IMR-90 (cell line): ENCODE results near the gene ATRN.

Experiments used
- BHLHE40 ChIP-seq: fragments of 150-350 bp; IDR thresholded peaks from 2 replicates; pipeline ENCODE4 v1.6.1; 2016; ENCODE audit warnings: mild to moderate bottlenecking, low read depth, low read length
- CEBPB ChIP-seq: IDR thresholded peaks from 2 replicates; pipeline ENCODE4 v1.6.1; 2012; ENCODE audit warnings: low read depth, low read length, improper control_type of control experiment
- CHD1 ChIP-seq: IDR thresholded peaks from 2 replicates; pipeline ENCODE4 v1.6.1; 2012; ENCODE audit warnings: low read depth, low read length, improper control_type of control experiment
- CTCF ChIP-seq: conservative IDR thresholded peaks from 2 replicates; pipeline ENCODE4 v1.5.1; 2012; ENCODE audit warnings: mild to moderate bottlenecking, low read depth, low read length, improper control_type of control experiment
- MAFK ChIP-seq: IDR thresholded peaks from 2 replicates; pipeline ENCODE4 v1.6.1; 2012; ENCODE audit warnings: low read depth, low read length, improper control_type of control experiment
- POLR2A ChIP-seq: IDR thresholded peaks from 2 replicates; pipeline ENCODE4 v1.6.1; 2012; ENCODE audit warnings: mild to moderate bottlenecking, low read depth, low read length
- RAD21 ChIP-seq: IDR thresholded peaks from 2 replicates; pipeline ENCODE4 v1.6.1; 2012; ENCODE audit warnings: low read length, improper control_type of control experiment
- RFX5 ChIP-seq: IDR thresholded peaks from 2 replicates; pipeline ENCODE4 v1.8.0; 2012; ENCODE audit warnings: low read depth, mild to moderate bottlenecking, low read length, moderate library complexity
- USF2 ChIP-seq: fragments of 150-350 bp; IDR thresholded peaks from 2 replicates; pipeline ENCODE4 v1.6.1; 2017; ENCODE audit warnings: mild to moderate bottlenecking, antibody characterized with exemption, low read length, low read depth

- no peak for TF ChIP-seq POLR2A
- TF ChIP-seq CHD1: no peak
- TF ChIP-seq BHLHE40: no peak
- no peak for TF ChIP-seq CTCF
- no peak for TF ChIP-seq MAFK
- TF ChIP-seq RAD21: no peak
- TF ChIP-seq RFX5: no peak
- no peak for TF ChIP-seq USF2
- no peak for TF ChIP-seq CEBPB
Observed at GRCh38 chr20:3680701-3681351, 210.0 kb downstream of the ATRN start.
